ENCODE results near the gene RTN1.

The RTN1 gene

GRCh38 chr14:59850458-59850857, 20.1 kb downstream of the RTN1 start:
- DNase-seq (ENCODE audit: low read depth) = no peak

DNA sequence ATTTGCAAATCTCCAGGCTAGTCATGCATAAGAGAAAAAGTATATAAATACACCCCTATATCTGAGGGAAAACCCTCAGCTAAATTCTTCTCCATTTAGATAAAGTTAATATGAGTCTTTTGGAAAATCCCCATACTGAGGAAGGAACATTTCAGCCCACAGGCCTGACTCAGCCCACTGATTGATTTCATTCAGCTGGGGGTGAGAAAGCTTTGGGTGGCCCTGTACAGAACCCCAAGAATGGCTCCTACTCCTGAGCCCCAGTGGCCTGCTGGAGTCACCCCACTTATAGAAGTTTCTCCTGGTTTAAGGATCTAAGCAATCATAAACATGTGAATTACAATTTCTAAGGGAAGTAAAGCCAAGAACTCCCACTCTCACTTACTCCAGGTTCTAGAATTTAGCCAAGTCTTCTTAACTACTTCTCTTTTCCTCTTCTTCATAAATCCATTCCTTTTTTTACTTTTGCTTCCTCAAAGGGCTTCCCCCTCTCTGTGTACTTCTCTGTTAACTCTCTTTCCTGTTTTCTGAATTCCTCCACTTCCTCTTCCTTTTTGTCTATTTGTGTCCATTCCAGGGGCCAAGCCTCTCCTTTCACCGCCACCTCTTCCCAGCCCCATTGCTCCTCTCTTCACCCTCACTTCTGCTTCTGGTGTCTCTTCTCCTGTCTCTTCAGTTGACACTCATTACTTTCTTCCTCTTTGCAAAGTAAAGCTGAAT, 21.0 kb downstream of the RTN1 start:
- DNase-seq (ENCODE audit: low read depth) = no peak

DNA sequence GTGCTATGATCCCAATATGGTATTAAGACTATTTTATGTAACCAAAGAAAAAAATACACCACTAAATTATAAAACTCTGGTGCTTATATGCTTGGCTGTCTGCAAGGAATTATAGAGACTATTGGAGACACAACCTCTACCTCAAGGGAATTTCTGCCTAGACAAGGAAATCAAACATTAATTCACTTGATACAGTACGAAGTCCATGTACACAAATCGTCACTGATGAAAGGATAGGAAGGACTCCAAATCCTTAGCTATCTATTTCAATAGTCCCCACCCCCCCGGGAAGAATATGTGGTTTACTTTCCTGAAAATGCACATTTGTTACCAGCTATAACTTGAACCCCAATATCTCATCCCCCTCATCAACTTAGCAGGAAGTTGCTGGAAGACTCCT, 21.9 kb downstream of the RTN1 start:
- DNase-seq (ENCODE audit: low read depth) = no peak

DNA sequence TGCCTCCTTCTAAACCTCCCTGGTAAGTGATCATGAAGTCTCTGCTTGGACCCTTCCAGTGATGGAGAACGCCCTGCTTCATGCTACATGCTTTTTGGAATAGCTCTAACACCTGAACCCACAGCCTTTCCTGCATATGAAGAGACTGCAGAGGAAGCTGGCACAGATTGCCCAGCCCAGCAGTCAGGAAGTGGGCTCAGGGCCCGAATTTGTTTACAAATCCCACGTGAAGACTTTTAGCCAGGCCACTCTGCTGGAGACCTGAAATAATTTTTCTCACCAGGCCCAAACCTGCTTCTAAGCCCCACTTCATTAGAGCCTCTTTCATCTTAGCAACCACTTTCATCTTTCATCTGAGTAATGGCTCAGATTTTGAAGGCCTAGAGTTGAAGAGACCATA, 22.9 kb downstream of the RTN1 start:
- DNase-seq (ENCODE audit: low read depth) = no peak

- DNase-seq (ENCODE audit: low read depth) = no peak
Observed at GRCh38 chr14:59846595-59846994, 24.0 kb downstream of the RTN1 start.

GRCh38 chr14:59845245-59845644, 25.3 kb downstream of the RTN1 start:
- DNase-seq (ENCODE audit: low read depth) = no peak

- no peak for DNase-seq (ENCODE audit: low read depth)
Observed at GRCh38 chr14:59844186-59844812, 26.3 kb downstream of the RTN1 start.

DNA sequence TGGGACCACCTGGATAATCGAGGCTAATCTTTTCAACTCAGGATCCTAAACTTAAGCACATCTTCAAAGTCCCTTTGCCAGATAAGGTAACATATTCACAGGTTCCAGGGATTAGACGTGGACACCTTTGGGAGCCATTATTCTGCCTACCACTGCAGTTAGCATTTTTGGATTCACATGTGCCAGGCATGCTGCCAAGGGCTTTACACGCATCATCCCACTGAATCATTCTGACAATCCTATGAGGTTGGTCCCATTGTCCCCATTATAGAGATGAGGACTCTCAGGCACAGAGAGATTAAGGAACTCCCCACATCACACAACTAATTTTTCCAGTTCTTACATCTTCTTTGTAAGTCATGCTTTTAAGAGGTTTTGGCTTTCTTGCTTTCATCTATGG, 34.5 kb downstream of the RTN1 start:
- no peak for DNase-seq (ENCODE audit: low read depth)

DNA sequence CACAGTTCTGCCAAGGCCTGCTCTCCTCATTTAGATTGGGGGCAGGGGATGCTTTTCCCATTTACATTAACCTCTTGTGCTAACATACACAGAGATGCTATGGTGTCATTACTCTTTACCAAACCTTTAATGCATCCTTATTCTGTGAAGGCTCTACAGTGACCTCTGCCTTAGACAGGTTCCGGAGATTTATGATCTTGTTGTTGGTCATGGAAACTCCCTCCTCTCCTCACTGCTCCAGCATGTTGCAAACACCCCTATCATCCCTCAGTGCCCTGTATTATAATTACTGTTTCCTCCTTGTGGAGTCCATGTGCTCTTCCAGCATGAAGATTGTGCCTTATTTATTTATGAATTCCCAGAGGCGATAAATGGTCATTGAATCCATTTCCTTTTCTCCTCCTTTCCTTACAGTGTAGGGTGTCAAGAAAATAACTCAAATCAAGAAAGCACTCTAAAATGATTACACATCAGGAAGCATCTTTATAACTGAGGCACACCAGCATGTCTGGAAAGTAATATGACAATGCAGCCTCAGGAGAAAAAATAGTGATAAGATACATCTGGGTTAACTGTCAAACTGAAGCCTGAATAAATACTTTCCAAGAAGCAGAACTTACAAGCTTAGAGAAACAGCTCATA, 37.8 kb downstream of the RTN1 start:
- no peak for DNase-seq (ENCODE audit: low read depth)

DNA sequence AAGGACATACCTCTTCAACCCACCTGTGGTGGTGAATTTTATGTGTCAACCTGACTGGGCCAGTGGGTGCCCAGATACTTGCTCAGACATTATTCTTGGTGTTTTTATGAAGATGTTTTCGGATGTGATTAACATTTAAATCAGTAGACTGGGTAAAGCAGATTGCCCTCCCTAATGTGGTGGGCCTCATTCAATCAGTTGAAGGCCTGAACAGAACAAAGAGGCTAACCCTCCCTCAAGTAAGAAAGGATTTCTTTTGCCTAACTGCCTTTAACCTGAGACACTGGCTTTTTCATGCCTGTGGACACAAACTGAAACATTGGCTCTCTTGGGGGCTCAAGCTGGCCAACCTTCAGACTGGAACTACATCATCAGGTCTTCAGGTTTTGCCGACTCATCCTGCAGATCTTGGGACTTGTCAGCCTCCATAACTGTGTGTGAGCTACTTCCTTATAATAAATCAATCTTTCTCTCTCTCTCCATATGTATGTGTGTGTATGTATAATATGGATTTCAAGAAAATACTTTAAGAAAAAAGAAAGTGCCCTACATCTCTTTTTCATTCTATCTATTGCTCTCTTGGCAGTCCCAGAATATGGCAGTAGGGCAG, 39.4 kb downstream of the RTN1 start:
- DNase-seq (ENCODE audit: low read depth) = no peak

DNA sequence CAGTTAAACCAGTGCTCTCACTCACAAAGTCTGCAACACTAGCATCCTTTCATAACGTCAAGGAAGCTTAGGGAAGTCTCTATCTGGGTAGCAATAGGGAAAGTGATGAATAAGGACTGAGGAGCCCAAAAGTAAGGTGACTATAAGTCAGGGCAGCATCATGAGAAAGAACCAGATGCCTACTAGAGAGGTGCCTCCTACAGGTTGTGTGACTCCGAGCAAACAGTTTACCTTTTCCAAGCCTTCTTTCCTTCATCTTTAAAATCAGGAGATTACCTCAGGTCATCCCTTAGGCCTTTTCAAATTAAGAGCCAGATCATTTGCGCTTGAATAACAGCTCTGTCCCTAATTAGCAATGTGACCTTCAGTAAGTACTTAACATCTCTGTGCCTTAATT, 40.2 kb downstream of the RTN1 start:
- DNase-seq (ENCODE audit: low read depth) = no peak

DNA sequence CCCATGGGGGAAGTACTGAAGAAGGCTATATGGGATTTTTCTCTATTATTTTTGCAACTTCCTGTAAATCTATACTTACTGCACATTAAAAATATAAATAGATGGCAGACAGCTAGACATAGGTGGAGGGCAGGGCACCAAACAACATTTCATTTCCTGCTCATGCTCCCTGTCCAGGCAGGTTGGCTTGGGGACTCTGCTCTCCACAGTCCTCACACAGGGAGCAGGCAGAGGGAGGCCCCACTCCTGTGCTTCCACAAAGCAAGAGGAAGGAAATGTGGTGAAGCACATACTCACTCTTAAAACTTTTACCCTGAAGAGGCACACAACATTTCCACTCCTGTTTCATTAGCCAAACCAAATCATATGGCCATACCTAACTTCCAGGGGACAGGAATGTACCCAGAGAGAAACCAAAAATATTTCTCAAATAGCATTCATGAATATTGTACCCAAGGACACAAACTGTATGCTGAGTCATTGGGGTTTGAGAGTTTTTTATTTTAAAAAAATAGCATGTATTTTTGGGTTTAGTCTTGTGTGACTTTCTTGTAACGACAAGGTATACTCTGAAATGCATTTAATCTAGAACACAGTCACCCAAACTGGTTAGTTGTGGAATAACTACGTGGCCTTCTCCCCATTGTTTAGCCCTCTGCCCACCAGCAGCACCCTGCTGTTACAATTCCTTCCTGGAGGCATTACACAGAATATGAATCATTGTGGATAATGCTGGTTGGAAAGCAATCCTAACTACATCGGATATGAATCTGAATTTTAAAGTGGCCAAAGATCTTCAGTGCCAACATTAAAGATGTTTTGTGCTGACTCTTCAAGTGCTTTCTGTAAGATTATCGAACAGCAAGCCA, 40.9 kb downstream of the RTN1 start:
- DNase-seq (ENCODE audit: low read depth) = peak; percentile 26

GRCh38 chr14:59828276-59828675, 42.3 kb downstream of the RTN1 start:
- no peak for DNase-seq (ENCODE audit: low read depth)

DNA sequence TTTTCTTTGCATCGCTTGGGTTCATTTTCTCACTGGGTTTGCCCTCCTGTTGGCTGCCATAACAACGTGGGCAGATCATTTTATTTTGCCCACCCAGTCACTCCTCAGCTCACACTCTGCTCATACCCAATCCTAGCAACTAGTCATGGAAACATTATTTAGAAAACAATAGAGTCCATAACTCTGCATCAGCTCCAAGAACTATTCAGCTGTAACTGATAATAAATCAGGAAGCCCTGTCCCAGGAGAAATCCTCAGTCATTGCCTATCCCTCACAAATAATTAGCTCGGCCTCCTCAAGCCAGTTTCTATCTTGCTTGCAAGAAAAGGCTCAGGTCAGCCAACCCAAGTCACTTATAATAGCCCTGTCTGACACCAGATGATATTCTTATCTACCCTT, 43.2 kb downstream of the RTN1 start:
- DNase-seq (ENCODE audit: low read depth) = no peak

- no peak for DNase-seq (ENCODE audit: low read depth)
Observed at GRCh38 chr14:59826150-59826549, 44.4 kb downstream of the RTN1 start.

DNA sequence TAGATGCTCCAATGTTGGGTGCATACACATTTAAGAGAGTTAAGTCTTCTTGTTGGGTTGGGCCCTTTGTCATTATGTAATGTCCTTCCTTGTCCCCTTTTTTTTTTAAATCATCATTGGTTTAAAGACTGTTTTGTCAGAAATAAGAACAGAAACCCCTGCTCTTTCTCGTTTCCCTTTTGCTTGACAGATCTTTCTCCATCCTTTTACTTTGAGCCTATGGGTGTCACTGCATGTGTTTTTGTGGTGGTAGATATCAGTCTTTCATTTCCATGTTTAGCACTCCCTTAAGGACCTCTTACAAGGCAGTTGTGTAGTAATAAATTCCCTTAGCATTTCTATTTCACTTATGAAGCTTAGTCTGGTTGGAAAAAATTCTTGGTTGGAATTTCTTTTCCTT, 47.4 kb downstream of the RTN1 start:
- DNase-seq (ENCODE audit: low read depth) = no peak

DNA sequence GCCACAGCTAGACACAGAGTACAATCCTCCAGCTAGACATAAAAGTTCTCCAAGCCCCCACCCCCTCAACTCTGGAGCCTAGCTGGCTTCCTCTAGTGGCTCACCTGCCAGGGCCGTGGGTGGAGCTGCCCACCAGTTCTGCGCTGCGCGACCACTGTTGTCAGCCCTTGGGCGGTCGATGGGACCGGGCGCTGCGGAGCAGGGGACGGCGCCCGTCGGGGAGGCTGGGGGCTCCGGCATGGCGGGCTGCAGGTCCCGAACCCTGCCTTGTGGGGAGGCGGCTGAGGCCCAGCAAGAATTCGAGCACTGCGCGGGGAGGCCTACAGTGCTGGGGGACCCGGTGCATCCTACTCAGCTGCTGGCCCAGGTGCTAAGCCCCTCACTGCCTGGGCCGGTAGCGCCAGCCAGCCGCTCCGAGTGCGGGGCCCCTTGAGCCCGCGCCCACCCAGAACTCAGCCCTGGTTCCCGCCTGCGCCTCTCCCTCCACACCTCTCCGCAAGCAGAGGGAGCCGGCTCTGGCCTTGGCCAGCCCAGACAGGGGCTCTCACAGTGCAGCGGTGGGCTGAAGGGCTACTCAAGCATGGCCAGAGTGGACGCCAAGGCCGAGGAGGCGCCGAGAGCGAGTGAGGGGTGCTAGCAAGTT, 51.0 kb downstream of the RTN1 start:
- DNase-seq (ENCODE audit: low read depth) = no peak

DNA sequence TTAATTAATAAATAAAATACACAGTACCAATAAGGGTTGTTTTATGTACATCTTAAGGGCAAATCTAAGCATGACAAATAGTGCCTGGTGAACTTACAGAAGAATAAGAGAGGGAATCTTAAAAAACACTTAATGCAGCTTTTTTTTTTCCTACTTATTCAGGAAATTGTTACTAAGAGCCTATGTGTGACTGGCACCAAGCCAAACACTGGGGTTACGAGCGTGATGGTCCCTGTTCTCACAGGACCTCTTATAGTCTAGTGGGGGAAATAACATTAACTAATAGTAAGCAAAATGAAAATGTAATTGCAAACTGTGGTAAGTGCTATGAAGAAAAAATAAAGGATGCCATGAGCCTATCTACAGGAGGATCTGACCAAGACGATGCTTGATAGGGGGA, 53.6 kb downstream of the RTN1 start:
- DNase-seq (ENCODE audit: low read depth) = no peak

- DNase-seq (ENCODE audit: low read depth) = no peak
Observed at GRCh38 chr14:59814988-59815387, 55.6 kb downstream of the RTN1 start.

GRCh38 chr14:59811815-59812214, 58.8 kb downstream of the RTN1 start:
- DNase-seq (ENCODE audit: low read depth) = no peak

DNA sequence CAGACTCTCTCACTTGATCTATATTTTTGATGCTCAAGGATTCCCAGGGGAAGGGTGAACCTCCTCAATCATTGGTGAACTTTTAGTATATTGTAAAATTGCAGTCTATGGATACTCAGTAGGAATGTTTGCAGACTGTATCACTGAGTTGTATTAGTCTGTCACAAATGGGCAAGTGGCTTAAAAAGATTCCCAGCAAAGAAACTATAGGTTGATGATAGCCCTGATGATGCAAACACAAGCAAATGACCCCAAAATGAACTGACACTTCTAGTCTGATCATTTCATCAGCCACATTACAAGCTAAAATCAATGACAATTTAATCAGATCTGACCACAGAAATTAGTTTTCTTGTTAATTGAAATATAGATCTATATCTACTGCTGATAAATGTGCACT, 59.5 kb downstream of the RTN1 start:
- DNase-seq (ENCODE audit: low read depth) = no peak

GRCh38 chr14:59803052-59803540, 67.5 kb downstream of the RTN1 start:
- no peak for DNase-seq (ENCODE audit: low read depth)

Measured in HS-5 (cell line).